ENCODE results near the gene ZNF500.
"Not testable (repeated sequence)": the region's sequence is repeated elsewhere in the genome, so short reads cannot be mapped to it uniquely, and the experiment has no call there.

The ZNF500 gene

GRCh38 chr16:4787068-4787467 lies 20.1 kb upstream of the ZNF500 start:
- Histone ChIP-seq H3K36me3 (ENCODE audit: control insufficient read depth in 1 of 2, insufficient read depth in 2 of 2, low read depth in 1 of 2, low read length in 2 of 2) (no peaks in the 10 kb centered on the region), H3K27me3 (ENCODE audit: control insufficient read depth in 1 of 2, insufficient read depth in 1 of 2, low read length in 2 of 2) (peaks cover 0 to 26% of the 10 kb centered on the region in 2 experiments), H3K4me2 (ENCODE audit: low read length, poor library complexity, severe bottlenecking) (no peak overlapping the region), H2AK5ac (ENCODE audit: low read length, severe bottlenecking) (no peak overlapping the region), H3K18ac (ENCODE audit: low read depth in 1 of 2, low read length in 2 of 2) (no peak overlapping the region), H3K14ac (ENCODE audit: low read length in 2 of 2) (no peak overlapping the region), H3K4ac (ENCODE audit: low read depth in 1 of 2, low read length in 2 of 2) (no peak overlapping the region), H3K23ac (ENCODE audit: low read length in 2 of 2) (no peak overlapping the region), H4K8ac (ENCODE audit: low read length) (no peak overlapping the region), H2BK120ac (ENCODE audit: low read depth, low read length) (no peak overlapping the region), H2BK12ac (ENCODE audit: low read length in 2 of 2) (no peak overlapping the region), H3K4me3 (ENCODE audit: insufficient read depth in 1 of 2, low read depth in 1 of 2, low read length in 2 of 2) (no peak overlapping the region), H4K91ac (ENCODE audit: low read length) (no peak overlapping the region), H3K9me3 (ENCODE audit: control insufficient read depth, low read length) (no peaks in the 10 kb centered on the region), H3K9ac (ENCODE audit: low read length) (no peak overlapping the region), H3K79me1 (replicated peaks; ENCODE audit: low read length, poor library complexity, severe bottlenecking) (no peaks in the 10 kb centered on the region), H2BK5ac (ENCODE audit: low read depth, low read length, poor library complexity, severe bottlenecking) (no peak overlapping the region), H2BK15ac (ENCODE audit: low read depth, poor library complexity, severe bottlenecking) (no peak overlapping the region), H3K27ac (ENCODE audit: low read length, poor library complexity, severe bottlenecking) (no peak overlapping the region), H3K4me1 (ENCODE audit: control insufficient read depth, insufficient read depth, low read depth, low read length) (peaks cover 3% of the 10 kb centered on the region), H2AFZ (ENCODE audit: low read depth, low read length) (no peak overlapping the region)
- 97% methylated on average over 8 of the region's 8 CpGs for WGBS
- no peak for DNase-seq

GRCh38 chr16:4785758-4786433 lies 18.9 kb upstream of the ZNF500 start:
- H3K18ac ChIP-seq (ENCODE audit: low read depth in 1 of 2, low read length in 2 of 2) = no peak overlapping the region
- no peak overlapping the region for H3K27ac ChIP-seq (ENCODE audit: low read length, poor library complexity, severe bottlenecking)
- H2BK15ac ChIP-seq (ENCODE audit: low read depth, poor library complexity, severe bottlenecking) = no peak overlapping the region
- H2AFZ ChIP-seq (ENCODE audit: low read depth, low read length) = no peak overlapping the region
- H2BK12ac ChIP-seq (ENCODE audit: low read length in 2 of 2) = no peak overlapping the region
- no peak overlapping the region for H3K4me2 ChIP-seq (ENCODE audit: low read length, poor library complexity, severe bottlenecking)
- no peak overlapping the region for H3K4me3 ChIP-seq (ENCODE audit: insufficient read depth in 1 of 2, low read depth in 1 of 2, low read length in 2 of 2)
- DNase-seq = no peak
- peaks cover 3% of the 10 kb centered on the region for H3K4me1 ChIP-seq (ENCODE audit: control insufficient read depth, insufficient read depth, low read depth, low read length)
- no peak overlapping the region for H3K23ac ChIP-seq (ENCODE audit: low read length in 2 of 2)
- no peak overlapping the region for H2AK5ac ChIP-seq (ENCODE audit: low read length, severe bottlenecking)
- H3K27me3 ChIP-seq (ENCODE audit: control insufficient read depth in 1 of 2, insufficient read depth in 1 of 2, low read length in 2 of 2) = peaks cover 0 to 26% of the 10 kb centered on the region in 2 experiments
- H4K8ac ChIP-seq (ENCODE audit: low read length) = no peak overlapping the region
- H2BK5ac ChIP-seq (ENCODE audit: low read depth, low read length, poor library complexity, severe bottlenecking) = no peak overlapping the region
- H3K79me1 ChIP-seq (replicated peaks; ENCODE audit: low read length, poor library complexity, severe bottlenecking) = no peaks in the 10 kb centered on the region
- H4K91ac ChIP-seq (ENCODE audit: low read length) = no peak overlapping the region
- no peaks in the 10 kb centered on the region for H3K9me3 ChIP-seq (ENCODE audit: control insufficient read depth, low read length)
- no peak overlapping the region for H3K9ac ChIP-seq (ENCODE audit: low read length)
- no peak overlapping the region for H2BK120ac ChIP-seq (ENCODE audit: low read depth, low read length)
- H3K36me3 ChIP-seq (ENCODE audit: control insufficient read depth in 1 of 2, insufficient read depth in 2 of 2, low read depth in 1 of 2, low read length in 2 of 2) = no peaks in the 10 kb centered on the region
- WGBS = 95% methylated on average over 13 of the region's 23 CpGs
- H3K14ac ChIP-seq (ENCODE audit: low read length in 2 of 2) = no peak overlapping the region
- H3K4ac ChIP-seq (ENCODE audit: low read depth in 1 of 2, low read length in 2 of 2) = no peak overlapping the region

GRCh38 chr16:4784444-4784987 lies 17.6 kb upstream of the ZNF500 start:
- H3K4me1 ChIP-seq (ENCODE audit: control insufficient read depth, insufficient read depth, low read depth, low read length); H2BK15ac ChIP-seq (ENCODE audit: low read depth, poor library complexity, severe bottlenecking); H3K23ac ChIP-seq (ENCODE audit: low read length in 2 of 2); H3K9me3 ChIP-seq (ENCODE audit: control insufficient read depth, low read length); H3K9ac ChIP-seq (ENCODE audit: low read length); H2AK5ac ChIP-seq (ENCODE audit: low read length, severe bottlenecking); H2AFZ ChIP-seq (ENCODE audit: low read depth, low read length); H3K36me3 ChIP-seq (ENCODE audit: control insufficient read depth in 1 of 2, insufficient read depth in 2 of 2, low read depth in 1 of 2, low read length in 2 of 2); H3K79me1 ChIP-seq (replicated peaks; ENCODE audit: low read length, poor library complexity, severe bottlenecking); H3K4me3 ChIP-seq (ENCODE audit: insufficient read depth in 1 of 2, low read depth in 1 of 2, low read length in 2 of 2); H2BK5ac ChIP-seq (ENCODE audit: low read depth, low read length, poor library complexity, severe bottlenecking); H3K14ac ChIP-seq (ENCODE audit: low read length in 2 of 2); H4K91ac ChIP-seq (ENCODE audit: low read length); H2BK120ac ChIP-seq (ENCODE audit: low read depth, low read length); H4K8ac ChIP-seq (ENCODE audit: low read length); H3K27ac ChIP-seq (ENCODE audit: low read length, poor library complexity, severe bottlenecking); H2BK12ac ChIP-seq (ENCODE audit: low read length in 2 of 2); DNase-seq; H3K4ac ChIP-seq (ENCODE audit: low read depth in 1 of 2, low read length in 2 of 2); H3K18ac ChIP-seq (ENCODE audit: low read depth in 1 of 2, low read length in 2 of 2); H3K4me2 ChIP-seq (ENCODE audit: low read length, poor library complexity, severe bottlenecking): not testable (repeated sequence)
- peaks cover 0 to 19% of the 10 kb centered on the region in 2 experiments for H3K27me3 ChIP-seq (ENCODE audit: control insufficient read depth in 1 of 2, insufficient read depth in 1 of 2, low read length in 2 of 2)
- 97% methylated on average over 11 of the region's 14 CpGs for WGBS

GRCh38 chr16:4783951-4784336 lies 17.0 kb upstream of the ZNF500 start:
- H3K27me3 ChIP-seq (ENCODE audit: control insufficient read depth in 1 of 2, insufficient read depth in 1 of 2, low read length in 2 of 2) = peaks cover 0 to 15% of the 10 kb centered on the region in 2 experiments
- no peak overlapping the region for H3K27ac ChIP-seq (ENCODE audit: low read length, poor library complexity, severe bottlenecking)
- H3K4me2 ChIP-seq (ENCODE audit: low read length, poor library complexity, severe bottlenecking) = no peak overlapping the region
- no peak overlapping the region for H2BK120ac ChIP-seq (ENCODE audit: low read depth, low read length)
- H2BK5ac ChIP-seq (ENCODE audit: low read depth, low read length, poor library complexity, severe bottlenecking) = no peak overlapping the region
- H2AFZ ChIP-seq (ENCODE audit: low read depth, low read length) = no peak overlapping the region
- no peaks in the 10 kb centered on the region for H3K36me3 ChIP-seq (ENCODE audit: control insufficient read depth in 1 of 2, insufficient read depth in 2 of 2, low read depth in 1 of 2, low read length in 2 of 2)
- no peak overlapping the region for H3K4ac ChIP-seq (ENCODE audit: low read depth in 1 of 2, low read length in 2 of 2)
- no peaks in the 10 kb centered on the region for H3K79me1 ChIP-seq (replicated peaks; ENCODE audit: low read length, poor library complexity, severe bottlenecking)
- no peak overlapping the region for H3K9ac ChIP-seq (ENCODE audit: low read length)
- no peak overlapping the region for H2BK12ac ChIP-seq (ENCODE audit: low read length in 2 of 2)
- no peak overlapping the region for H4K8ac ChIP-seq (ENCODE audit: low read length)
- no peak for DNase-seq
- no peak overlapping the region for H2AK5ac ChIP-seq (ENCODE audit: low read length, severe bottlenecking)
- no peak overlapping the region for H3K4me3 ChIP-seq (ENCODE audit: insufficient read depth in 1 of 2, low read depth in 1 of 2, low read length in 2 of 2)
- H3K18ac ChIP-seq (ENCODE audit: low read depth in 1 of 2, low read length in 2 of 2) = no peak overlapping the region
- no peak overlapping the region for H4K91ac ChIP-seq (ENCODE audit: low read length)
- H2BK15ac ChIP-seq (ENCODE audit: low read depth, poor library complexity, severe bottlenecking) = no peak overlapping the region
- 80% methylated on average over 16 of the region's 16 CpGs for WGBS
- H3K23ac ChIP-seq (ENCODE audit: low read length in 2 of 2) = no peak overlapping the region
- H3K9me3 ChIP-seq (ENCODE audit: control insufficient read depth, low read length) = no peaks in the 10 kb centered on the region
- peaks cover 3% of the 10 kb centered on the region for H3K4me1 ChIP-seq (ENCODE audit: control insufficient read depth, insufficient read depth, low read depth, low read length)
- H3K14ac ChIP-seq (ENCODE audit: low read length in 2 of 2) = no peak overlapping the region
